ENCODE measurements around the gene CEP170B.

DNA sequence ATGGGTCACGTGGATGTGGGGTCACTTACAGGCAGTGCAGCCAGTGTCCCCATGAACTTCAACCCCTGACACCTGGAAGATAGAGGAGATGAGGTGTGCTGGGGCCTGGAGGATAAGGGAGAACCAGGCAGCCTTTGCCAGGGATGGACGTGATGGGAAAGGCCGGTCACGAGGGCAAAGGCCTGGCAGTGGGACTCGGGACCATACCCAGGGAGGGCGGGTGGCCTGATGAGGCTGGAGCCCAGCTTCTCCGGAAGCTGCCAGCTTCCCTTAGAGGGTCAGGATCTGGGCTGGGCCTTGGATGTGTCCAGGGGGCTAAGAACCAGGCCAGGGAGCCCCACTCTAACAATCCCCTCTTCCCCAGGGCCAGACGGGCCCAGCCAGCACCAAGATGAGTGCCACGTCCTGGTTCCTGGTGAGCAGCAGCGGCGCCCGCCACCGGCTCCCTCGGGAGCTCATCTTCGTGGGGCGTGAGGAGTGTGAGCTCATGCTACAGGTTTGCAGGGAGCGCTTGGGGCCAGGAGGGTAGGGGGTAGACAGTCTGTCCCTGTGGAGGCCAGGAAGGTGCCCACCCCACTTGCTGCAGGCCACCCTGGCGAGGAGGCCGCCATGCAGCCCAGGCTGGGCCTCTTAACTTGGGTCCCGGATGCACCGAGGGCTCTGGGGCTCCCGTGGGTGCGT, 3.1 kb downstream of the CEP170B start:
- no peak for TF ChIP-seq CTCF (IDR thresholded peaks at IDR 0.05)
- TF ChIP-seq POLR2AphosphoS5 (IDR thresholded peaks at IDR 0.05): no peak

Data from prostate gland (tissue), 2 donors.